AG09309 (cell line): ENCODE data around the gene ZGPAT.

Experiments
- DNase-seq: peaks from one replicate; pipeline ENCODE4 v3.0.0-alpha.2; 2010; ENCODE audit warnings: low read depth
- H3K4me3 ChIP-seq: 2 replicates; pipeline ENCODE4 v1.5.1; 2011; ENCODE audit warnings: mild to moderate bottlenecking, low read depth, low read length, moderate library complexity; ENCODE audit not compliant: control insufficient read depth
- TF ChIP-seq, protein P1 (sequence below): IDR thresholded peaks from 2 replicates; pipeline ENCODE4 v1.5.1; 2011; ENCODE audit warnings: mild to moderate bottlenecking, low read depth, low read length, inconsistent platforms; ENCODE audit not compliant: insufficient read depth, control insufficient read depth; ENCODE audit errors: missing control alignments

The ZGPAT gene

GRCh38 chr20:63731410-63731809, 23.6 kb downstream of the ZGPAT start:
- DNase-seq, result no peak
- no peak overlapping the region for H3K4me3 ChIP-seq
- TF ChIP-seq, protein P1, sequence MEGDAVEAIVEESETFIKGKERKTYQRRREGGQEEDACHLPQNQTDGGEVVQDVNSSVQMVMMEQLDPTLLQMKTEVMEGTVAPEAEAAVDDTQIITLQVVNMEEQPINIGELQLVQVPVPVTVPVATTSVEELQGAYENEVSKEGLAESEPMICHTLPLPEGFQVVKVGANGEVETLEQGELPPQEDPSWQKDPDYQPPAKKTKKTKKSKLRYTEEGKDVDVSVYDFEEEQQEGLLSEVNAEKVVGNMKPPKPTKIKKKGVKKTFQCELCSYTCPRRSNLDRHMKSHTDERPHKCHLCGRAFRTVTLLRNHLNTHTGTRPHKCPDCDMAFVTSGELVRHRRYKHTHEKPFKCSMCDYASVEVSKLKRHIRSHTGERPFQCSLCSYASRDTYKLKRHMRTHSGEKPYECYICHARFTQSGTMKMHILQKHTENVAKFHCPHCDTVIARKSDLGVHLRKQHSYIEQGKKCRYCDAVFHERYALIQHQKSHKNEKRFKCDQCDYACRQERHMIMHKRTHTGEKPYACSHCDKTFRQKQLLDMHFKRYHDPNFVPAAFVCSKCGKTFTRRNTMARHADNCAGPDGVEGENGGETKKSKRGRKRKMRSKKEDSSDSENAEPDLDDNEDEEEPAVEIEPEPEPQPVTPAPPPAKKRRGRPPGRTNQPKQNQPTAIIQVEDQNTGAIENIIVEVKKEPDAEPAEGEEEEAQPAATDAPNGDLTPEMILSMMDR, result no peak

GRCh38 chr20:63732118-63733095, 24.6 kb downstream of the ZGPAT start:
- no peak overlapping the region for H3K4me3 ChIP-seq
- TF ChIP-seq, protein P1, result no peak
- DNase-seq, result no peak

- TF ChIP-seq, protein P1, result no peak
- no peak for DNase-seq
- H3K4me3 ChIP-seq, result no peak overlapping the region
These were observed 25.3 kb downstream of the ZGPAT start for GRCh38 chr20:63733117-63733516.

- no peak overlapping the region for H3K4me3 ChIP-seq
- no peak for DNase-seq
- TF ChIP-seq, protein P1, result no peak
These were observed 25.8 kb downstream of the ZGPAT start for GRCh38 chr20:63733579-63734081.

GRCh38 chr20:63734111-63734945, 26.5 kb downstream of the ZGPAT start:
- TF ChIP-seq, protein P1, result no peak
- DNase-seq, result no peak
- no peak overlapping the region for H3K4me3 ChIP-seq
